Kidney (tissue), 14 donors: ENCODE results near the gene USP25. TPM values are rescaled to one million over a fixed set of nuclear protein-coding genes. Genes with fewer than 3 reads are reported as not detected.

Source experiments
- DNase-seq, 5 donors: peaks; one replicate each; pipeline ENCODE4 v3.0.0-alpha.2; 2013 to 2020
- FAIRE-seq: peaks from 2 replicates; lab custom pipeline; 2012; peaks lifted over from hg19 to GRCh38; lab: Jason Lieb, UNC
- H3K27ac ChIP-seq, 2 donors: one replicate each; pipeline ENCODE4 v1.7.0; 2013; ENCODE audit warnings: low read depth in 2 of 2, low read length in 2 of 2, inconsistent platforms in 1 of 2
- H3K27me3 ChIP-seq: one replicate; pipeline ENCODE4 v1.7.1; 2013; ENCODE audit warnings: low read length, inconsistent platforms; ENCODE audit not compliant: control insufficient read depth, insufficient read depth
- H3K36me3 ChIP-seq, 3 donors: one replicate each; pipeline versions ENCODE4 v1.7.0 to v1.7.1; 2013; ENCODE audit warnings: low read length in 3 of 3, control low read depth in 1 of 3, inconsistent platforms in 1 of 3; ENCODE audit not compliant: insufficient read depth in 3 of 3, control insufficient read depth in 2 of 3
- H3K4me1 ChIP-seq, 3 donors: one replicate each; pipeline versions ENCODE4 v1.7.0 to v1.7.1; 2013; ENCODE audit warnings: low read length in 3 of 3, inconsistent platforms in 1 of 3, low read depth in 1 of 3; ENCODE audit not compliant: control insufficient read depth in 2 of 3, insufficient read depth in 2 of 3
- H3K4me3 ChIP-seq, 3 donors: one replicate each; pipeline versions ENCODE4 v1.7.0 to v1.8.1; 2013; ENCODE audit warnings: low read length in 3 of 3, control low read depth in 1 of 3, inconsistent platforms in 1 of 3
- H3K9ac ChIP-seq, 3 donors: one replicate each; pipeline versions ENCODE4 v1.7.0 to v1.7.1; 2013; ENCODE audit warnings: low read length in 3 of 3, control low read depth in 1 of 3, inconsistent platforms in 1 of 3
- H3K9me3 ChIP-seq, 3 donors: one replicate each; pipeline versions ENCODE4 v1.7.0 to v1.7.1; 2013; ENCODE audit warnings: low read length in 3 of 3, control low read depth in 1 of 3, inconsistent platforms in 1 of 3; ENCODE audit not compliant: control insufficient read depth in 2 of 3, insufficient read depth in 1 of 3
- intact Hi-C: fragments of 100-400 bp; cut with DNase I; formaldehyde crosslinking; loops from one replicate; pipeline ENCODE4 v1.11.1; 2022
- polyA plus RNA-seq: library from polyadenylated mRNA; stranded (reverse); fragments of 350-450 nt; fragmentation: Illumina TruSeq; extraction: RNeasy Lipid Tissue Mini Kit (QIAGEN cat#74804); gene quantifications from one replicate; pipeline ENCODE4 v1.2.3, GENCODE V29; 2014; ENCODE audit warnings: low read depth, low replicate concordance; ENCODE audit not compliant: insufficient read depth
- total RNA-seq: library from RNA; stranded (reverse); fragmentation: NEBNext Ultra II Directional; extraction: Animal tissue kit (Norgen Biotek cat#: 25700); gene quantifications from one replicate; pipeline ENCODE4 v1.2.1, GENCODE V29; 2021
- TF ChIP-seq, protein P1 (sequence below): IDR thresholded peaks from 3 replicates; pipeline ENCODE4 v1.5.1; 2012; ENCODE audit warnings: mild to moderate bottlenecking, moderate library complexity, borderline replicate concordance; ENCODE audit not compliant: insufficient read depth; ENCODE audit errors: extremely low read depth
- donor health status: control.
- donor health status: control.
- donor health status: control.
- donor health status: control.
- donor health status: control.
- donor health status: DM: yes; HTN: yes; CAD: no.
- donor health status: Normal renal cell carcinoma (clear cell type).

The USP25 gene
- total and polyA plus RNA-seq, 2 donors from 2014 or later, result 14.0 to 51.6 TPM

DNA sequence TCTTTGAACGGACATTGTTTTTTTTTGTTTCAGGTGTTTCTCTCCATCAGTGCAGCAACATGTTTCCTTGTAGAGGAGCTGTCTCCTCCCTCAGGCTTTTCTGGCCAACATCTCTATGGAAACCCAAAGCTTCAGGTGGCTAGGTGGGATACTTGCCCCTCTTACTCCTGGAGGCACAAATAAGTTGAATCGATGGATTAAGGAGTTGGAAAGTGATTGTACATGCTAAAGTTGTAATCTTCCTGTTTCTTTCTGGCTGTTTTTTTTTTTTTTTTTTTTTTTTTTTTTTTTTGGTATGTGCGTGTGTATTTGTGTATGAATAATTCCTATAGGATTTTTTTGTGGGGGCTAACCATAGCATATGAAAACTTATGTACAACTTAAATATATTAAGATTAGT is 10.6 kb downstream of the USP25 start:
- Histone ChIP-seq H3K36me3 (no peaks in the 10 kb centered on the region), H3K9ac (no peak overlapping the region), H3K27me3 (no peaks in the 10 kb centered on the region), H3K4me1 (peaks cover 0 to 18% (median 2%) of the 10 kb centered on the region in 3 donors), H3K4me3 (no peak overlapping the region), H3K27ac (no peak overlapping the region), H3K9me3 (no peaks in the 10 kb centered on the region)
- DNase-seq (no peak), FAIRE-seq (no peak)
- TF ChIP-seq, protein P1, sequence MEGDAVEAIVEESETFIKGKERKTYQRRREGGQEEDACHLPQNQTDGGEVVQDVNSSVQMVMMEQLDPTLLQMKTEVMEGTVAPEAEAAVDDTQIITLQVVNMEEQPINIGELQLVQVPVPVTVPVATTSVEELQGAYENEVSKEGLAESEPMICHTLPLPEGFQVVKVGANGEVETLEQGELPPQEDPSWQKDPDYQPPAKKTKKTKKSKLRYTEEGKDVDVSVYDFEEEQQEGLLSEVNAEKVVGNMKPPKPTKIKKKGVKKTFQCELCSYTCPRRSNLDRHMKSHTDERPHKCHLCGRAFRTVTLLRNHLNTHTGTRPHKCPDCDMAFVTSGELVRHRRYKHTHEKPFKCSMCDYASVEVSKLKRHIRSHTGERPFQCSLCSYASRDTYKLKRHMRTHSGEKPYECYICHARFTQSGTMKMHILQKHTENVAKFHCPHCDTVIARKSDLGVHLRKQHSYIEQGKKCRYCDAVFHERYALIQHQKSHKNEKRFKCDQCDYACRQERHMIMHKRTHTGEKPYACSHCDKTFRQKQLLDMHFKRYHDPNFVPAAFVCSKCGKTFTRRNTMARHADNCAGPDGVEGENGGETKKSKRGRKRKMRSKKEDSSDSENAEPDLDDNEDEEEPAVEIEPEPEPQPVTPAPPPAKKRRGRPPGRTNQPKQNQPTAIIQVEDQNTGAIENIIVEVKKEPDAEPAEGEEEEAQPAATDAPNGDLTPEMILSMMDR, result no peak
- intact Hi-C loops, result no loop called here

DNA sequence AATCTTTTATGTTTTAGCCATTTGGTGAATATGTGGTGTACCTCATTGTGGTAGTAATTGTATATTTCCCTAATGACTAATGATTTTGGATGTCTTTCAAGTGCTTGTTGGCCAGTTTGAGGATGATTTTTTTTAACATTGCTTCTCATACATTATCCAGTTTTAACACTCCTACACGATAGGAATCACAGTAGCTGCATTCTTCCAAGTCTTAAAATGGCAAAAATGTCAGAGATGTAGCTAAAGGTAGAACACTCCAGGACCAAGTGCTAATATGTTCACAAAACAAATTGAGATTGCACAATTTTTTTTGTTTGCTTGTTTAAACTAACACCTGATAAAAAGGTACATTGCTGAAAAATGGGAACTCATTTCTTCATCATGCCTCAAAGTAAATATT is 11.7 kb downstream of the USP25 start:
- no peak for FAIRE-seq
- Histone ChIP-seq H3K9ac (no peak overlapping the region), H3K27me3 (no peaks in the 10 kb centered on the region), H3K36me3 (no peaks in the 10 kb centered on the region), H3K4me1 (peaks cover 0 to 11% (median 2%) of the 10 kb centered on the region in 3 donors), H3K4me3 (no peak overlapping the region), H3K27ac (no peak overlapping the region), H3K9me3 (no peaks in the 10 kb centered on the region)
- TF ChIP-seq, protein P1, result no peak
- intact Hi-C loops, result no loop called here
- no peak for DNase-seq

- Histone ChIP-seq H3K9me3 (no peaks in the 10 kb centered on the region), H3K4me1 (peaks cover 0 to 11% (median 2%) of the 10 kb centered on the region in 3 donors), H3K27ac (no peak overlapping the region), H3K9ac (no peak overlapping the region), H3K27me3 (no peaks in the 10 kb centered on the region), H3K4me3 (no peak overlapping the region), H3K36me3 (no peaks in the 10 kb centered on the region)
- DNase-seq, result no peak
- intact Hi-C loops, result no loop called here
- no peak for FAIRE-seq
- TF ChIP-seq, protein P1, result no peak
These were observed 12.4 kb downstream of the USP25 start for GRCh38 chr21:15742052-15742670.
